Measurements from ENCODE around the gene SMIM44. TPM values are rescaled to one million over a fixed set of nuclear protein-coding genes. Genes with fewer than 3 reads are reported as not detected.

Gene SMIM44
- polyA plus RNA-seq, 4 donors: 0.32 to 0.43 (median 0.33) TPM; not detected in 1

DNA sequence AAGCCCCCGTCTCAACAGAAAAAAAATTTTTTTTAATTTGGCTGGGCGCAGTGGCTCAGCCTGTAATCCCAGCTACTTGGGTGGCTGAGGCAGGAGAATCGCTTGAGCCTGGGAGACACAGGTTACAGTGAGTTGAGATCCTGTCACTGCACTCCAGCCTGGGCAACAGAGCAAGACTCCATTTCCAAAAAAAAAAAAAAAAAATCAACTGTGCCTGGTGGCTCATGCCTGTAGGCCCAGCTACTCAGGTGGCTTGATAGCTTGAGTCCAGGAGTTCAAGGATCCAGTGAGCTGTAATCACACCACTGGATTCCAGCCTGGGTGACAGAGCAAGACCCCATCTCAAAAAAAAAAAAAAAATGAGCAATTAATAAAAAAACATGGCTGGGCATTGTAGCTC is 18.5 kb upstream of the SMIM44 start:
- DNase-seq (ENCODE audit: low read depth in 4 of 4, low spot score in 3 of 4): no peak

DNA sequence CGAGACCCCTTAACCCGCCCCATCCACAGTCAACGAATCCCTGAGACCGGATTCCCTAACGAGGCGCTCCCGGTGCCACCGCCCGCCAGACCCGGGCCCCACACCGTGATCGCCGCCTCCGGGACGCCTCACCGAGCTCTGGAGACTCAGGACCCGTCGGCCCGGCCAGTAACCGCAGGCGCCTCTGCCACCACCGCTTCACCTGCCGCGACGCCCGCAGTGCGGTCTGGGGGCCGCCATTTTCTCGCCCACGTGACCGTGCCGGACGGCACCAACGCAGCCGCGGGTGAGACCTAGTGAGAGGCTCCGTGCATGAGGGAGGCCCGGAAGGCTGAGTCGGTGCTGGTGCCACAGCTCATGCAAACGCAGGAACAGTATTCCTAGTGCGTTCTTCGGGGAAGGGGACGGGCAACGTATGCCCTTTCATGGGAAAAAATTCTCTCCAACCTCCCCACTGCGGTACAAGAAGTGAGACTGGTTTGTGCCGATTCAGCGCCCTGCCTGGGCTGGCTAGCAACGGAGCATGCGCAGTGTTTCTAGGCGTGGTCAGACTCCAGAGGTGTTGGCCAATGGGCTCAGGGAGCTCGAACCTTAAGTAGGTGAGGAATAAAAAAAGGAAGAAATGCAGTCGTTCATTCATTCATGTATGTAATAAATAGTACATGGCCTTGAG is 17.3 kb upstream of the SMIM44 start, which contains the start of gene DOHH:
Gene DOHH, minus strand, starts transcription at position 246 of the 673 bp plus-strand sequence. CDS start 3,860 bp downstream, outside the sequence.
- peak; percentile 94 to 99 (median 94) for DNase-seq (ENCODE audit: low read depth in 4 of 4, low spot score in 3 of 4)

DNA sequence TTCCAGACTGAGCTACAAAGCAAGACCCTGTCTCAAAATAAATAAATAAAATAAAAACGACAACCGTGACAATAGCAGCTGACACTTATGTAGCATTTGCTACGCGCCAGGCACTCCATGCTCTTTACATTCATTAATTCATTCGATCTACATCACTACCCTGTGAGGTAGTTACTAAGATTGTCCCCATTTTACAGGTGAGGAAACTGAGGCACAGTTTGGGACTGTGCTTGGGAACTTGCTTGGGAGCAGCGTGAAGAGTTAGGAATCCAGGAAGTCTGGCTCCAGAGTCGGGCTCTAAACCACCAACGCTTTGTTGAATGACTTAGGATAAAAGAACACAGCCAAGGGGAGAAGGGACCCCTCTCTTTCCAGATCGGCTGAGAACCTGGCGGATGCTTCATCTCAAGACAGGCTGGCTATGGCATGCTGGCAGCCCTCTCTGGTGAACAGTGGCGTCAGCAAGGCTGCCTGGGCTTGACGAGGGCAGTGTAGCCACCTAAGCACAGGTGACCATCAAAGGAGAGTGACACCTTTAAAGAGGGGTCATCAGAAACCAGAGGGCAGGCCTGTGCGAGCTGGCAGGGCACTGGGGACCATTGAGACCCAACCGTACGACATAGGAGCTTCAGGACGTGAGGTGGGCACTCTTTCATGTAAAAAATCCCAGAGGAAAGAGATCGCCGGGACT is 16.6 kb upstream of the SMIM44 start:
- DNase-seq (ENCODE audit: low read depth in 4 of 4, low spot score in 3 of 4): no peak

- DNase-seq (ENCODE audit: low read depth in 4 of 4, low spot score in 3 of 4): no peak
These were observed 14.7 kb upstream of the SMIM44 start for GRCh38 chr19:3497757-3498520.

GRCh38 chr19:3496392-3497273 is 13.4 kb upstream of the SMIM44 start:
- no peak for DNase-seq (ENCODE audit: low read depth in 4 of 4, low spot score in 3 of 4)

DNA sequence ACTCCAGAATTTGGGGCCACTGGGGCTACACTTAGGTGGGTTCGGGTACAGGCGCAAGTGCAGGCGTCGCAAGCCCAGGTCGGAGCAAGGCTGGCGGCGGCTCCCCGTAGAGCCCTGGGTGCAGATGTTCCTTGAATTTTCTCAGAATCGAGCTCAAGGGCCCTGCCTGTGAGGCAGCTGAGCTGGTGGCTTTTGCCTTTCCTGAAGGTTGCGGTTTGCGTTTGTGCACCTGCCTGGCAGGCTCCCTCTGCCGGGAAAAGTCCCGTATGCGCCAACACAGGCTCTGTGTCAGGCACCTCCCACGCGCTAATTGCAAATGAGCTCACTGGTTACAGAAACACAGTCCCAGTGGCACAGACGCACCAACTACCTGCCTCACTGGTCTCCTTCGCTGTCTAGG is 11.3 kb upstream of the SMIM44 start:
- no peak for DNase-seq (ENCODE audit: low read depth in 4 of 4, low spot score in 3 of 4)

- no peak for DNase-seq (ENCODE audit: low read depth in 4 of 4, low spot score in 3 of 4)
These were observed 10.8 kb upstream of the SMIM44 start for GRCh38 chr19:3494051-3494450.

DNA sequence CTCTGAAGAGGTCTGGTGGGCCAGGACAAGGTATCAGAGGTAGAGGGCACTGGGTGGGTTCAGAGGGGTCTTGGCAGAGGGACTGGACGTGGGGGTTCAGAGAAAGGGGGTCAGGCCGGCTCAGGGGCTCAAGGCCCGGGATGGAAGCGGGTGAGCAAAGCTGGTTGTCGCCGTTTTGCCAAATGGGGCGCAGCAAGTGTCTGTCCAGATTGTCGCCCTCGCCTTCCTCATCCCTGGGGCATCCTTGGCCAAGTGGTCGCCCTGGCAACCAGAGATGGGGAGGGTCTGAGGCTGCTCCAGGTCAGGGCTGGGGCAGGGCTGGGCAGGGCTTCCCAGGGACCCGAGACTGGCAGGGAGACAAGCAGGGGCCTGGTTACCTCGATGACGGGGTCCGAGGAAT is 10.4 kb upstream of the SMIM44 start:
- DNase-seq (ENCODE audit: low read depth in 4 of 4, low spot score in 3 of 4): no peak

DNA sequence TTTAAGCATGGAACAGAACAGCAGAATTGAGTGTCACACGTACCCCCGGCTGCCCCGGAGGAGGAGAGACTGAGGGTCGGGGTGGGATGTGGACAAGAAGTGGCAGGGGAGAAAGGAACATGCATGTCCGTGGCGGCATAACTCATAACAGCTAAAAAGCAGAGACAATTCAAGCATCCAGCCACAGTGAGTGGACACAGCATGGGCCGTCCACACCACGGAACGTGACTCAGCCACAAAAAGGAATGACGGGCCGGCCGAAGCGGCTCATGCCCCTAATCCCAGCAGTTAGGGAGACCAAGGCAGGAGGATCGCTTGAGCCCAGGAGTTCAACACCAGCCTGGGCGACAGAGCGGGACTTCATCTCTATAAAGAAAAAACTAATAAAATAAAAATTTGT is 9.7 kb upstream of the SMIM44 start:
- no peak for DNase-seq (ENCODE audit: low read depth in 4 of 4, low spot score in 3 of 4)

DNA sequence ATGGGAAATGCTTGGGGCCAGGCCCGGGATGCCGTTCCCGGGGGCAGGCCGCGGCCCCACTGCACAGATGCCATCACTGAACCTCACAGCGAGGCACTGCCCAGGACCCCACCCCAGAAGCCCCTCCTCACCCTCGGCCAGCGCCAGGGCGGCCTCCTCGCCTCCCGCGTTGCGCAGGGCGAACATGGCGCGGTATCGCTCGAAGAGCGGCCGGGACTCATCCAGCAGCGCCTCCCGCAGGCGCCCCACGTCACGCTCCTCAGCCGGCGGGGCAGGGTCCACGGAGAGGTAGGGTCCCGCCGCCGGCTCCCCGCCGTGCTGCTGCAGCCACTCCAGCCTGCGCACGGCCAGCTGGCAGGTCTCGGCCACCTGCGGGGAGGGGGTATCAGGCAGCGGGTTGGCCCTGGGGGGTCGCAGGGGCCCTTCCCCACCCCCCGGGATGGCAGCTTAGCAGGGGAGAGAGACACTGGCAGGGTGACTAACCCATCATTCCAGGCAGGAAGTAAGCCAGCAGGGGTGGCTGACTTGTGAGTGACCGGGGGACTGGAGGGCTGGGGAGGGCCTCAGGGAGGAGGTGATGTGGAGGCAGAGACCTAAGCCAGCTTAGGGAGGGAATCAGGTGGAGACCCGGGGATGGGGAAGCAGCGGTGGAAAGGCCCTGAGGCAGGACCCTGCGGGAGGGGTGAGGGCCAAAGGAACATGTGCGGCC is 9.0 kb upstream of the SMIM44 start:
- no peak for DNase-seq (ENCODE audit: low read depth in 4 of 4, low spot score in 3 of 4)

GRCh38 chr19:3491396-3492119 is 8.3 kb upstream of the SMIM44 start:
- DNase-seq (ENCODE audit: low read depth in 4 of 4, low spot score in 3 of 4): no peak

DNA sequence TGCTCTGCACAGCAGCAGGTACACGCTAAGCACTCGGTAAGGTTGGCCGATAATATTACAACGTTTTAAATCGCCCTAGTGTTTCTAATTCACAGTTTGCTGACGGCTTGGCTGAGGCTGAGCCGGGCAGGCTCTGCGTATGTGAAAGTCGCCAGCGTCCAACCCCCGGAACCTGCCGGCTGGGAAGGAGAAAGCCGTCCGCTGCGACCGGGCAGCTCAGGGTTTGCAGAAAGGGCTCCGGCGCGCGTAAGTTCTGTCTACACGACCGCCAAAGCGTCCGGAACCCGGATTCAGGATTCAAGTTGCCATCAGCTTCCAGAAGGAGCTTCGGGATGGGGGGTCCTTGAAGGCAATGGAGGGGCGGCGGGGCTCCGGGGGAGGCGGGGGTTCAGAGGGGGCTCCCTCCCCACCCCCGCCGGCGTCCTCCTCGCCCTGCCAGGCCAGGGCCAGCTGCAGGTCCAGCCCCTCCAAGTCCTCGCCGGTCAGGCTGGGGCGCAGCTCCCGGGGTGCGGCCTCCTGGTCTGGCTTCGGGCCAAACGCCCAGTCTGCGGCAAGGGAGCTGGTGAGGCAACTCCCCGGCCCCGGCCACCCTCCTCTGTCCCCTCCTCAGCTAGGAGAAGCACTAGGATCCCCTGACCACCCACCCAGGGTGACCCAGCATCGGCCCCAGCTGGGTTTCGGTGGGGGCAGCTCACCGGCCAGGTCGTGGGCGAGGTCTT is 575 bp downstream of the SMIM44 start:
- DNase-seq (ENCODE audit: low read depth in 4 of 4, low spot score in 3 of 4): no peak

GRCh38 chr19:3481241-3482090 is 1.8 kb downstream of the SMIM44 start:
- no peak for DNase-seq (ENCODE audit: low read depth in 4 of 4, low spot score in 3 of 4)

- DNase-seq (ENCODE audit: low read depth in 4 of 4, low spot score in 3 of 4): no peak
These were observed 2.7 kb downstream of the SMIM44 start, which contains the start of gene SMIM24 for GRCh38 chr19:3480383-3481091. Gene SMIM24 (minus strand): TSS chr19:3480525. CDS start chr19:3480463, 62 bp downstream.

DNA sequence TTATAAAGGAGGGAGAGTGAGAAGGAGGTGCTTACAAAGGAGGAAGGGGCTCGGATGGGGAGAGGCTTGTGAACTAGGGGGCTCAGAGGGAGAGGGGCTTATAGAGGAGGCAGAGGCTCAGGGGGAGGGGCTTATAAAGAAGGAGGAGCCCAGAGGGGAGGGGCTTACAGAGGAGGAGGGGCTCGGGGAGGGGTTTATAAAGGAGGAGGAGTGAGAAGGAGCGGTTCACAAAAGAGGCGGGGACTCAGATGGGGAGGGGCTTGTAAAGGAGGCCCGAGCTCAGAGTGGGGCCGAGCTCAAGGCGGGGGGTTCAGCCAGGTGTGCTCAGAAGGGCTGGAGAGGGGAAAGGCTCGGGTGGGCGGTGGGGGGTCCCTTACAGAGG is 3.4 kb downstream of the SMIM44 start:
- no peak for DNase-seq (ENCODE audit: low read depth in 4 of 4, low spot score in 3 of 4)

DNA sequence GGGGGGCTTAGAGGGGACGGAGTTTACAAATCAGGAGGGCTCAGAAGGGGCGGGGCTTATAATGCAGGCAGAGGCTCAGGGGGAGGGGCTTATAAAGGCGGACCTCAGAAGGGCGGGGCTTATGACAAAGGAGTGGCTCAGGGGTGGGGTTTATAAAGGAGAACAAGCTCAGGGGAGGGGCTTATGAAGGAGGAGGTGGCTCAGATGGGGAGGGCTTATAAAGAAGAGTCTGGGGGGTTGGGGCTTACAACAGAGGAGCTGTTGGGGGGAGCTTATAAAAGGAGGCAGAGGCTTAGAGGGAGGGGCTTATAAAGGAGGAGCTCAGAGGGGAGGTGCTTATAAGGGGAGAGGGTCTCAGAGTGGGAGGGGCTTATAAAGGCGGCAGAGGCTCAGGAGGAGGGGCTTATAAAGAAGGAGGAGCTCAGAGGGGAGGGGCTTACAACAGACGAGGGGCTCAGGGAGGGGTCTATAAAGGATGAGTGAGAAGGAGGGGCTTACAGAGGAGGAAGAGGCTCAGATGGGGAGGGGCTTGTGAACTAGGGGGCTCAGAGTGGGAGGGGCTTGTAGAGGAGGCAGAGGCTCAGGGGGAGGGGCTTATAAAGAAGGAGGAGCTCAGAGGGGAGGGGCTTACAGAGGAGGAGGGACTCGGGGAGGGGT is 3.9 kb downstream of the SMIM44 start:
- DNase-seq (ENCODE audit: low read depth in 4 of 4, low spot score in 3 of 4): no peak
